ENCODE measurements around the gene ING3.
"Not testable (repeated sequence)": the region's sequence is repeated elsewhere in the genome, so short reads cannot be mapped to it uniquely, and the experiment has no call there.

ING3 gene

DNA sequence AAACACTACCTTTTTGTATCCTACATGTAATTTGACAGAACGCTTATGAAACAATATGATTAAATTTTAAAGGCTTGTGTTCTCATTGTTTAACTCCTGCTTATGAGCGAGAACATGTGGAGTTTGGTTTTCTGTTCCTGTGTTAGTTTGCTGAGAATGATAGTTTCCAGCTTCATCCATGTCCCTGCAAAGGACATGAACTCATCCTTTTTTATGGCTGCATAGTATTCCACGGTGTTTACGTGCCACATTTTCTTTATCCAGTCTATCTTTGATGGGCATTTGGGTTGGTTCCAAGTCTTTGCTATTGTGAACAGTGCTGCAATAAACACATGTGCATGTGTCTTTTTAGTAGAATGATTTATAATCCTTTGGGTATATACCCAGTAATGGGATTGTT, 54.5 kb downstream of the ING3 start:
- not testable (repeated sequence) for DNase-seq

- DNase-seq, result no peak
Observed at GRCh38 chr7:121005996-121006584, 55.5 kb downstream of the ING3 start.

- no peak for DNase-seq
Observed at GRCh38 chr7:121006711-121007315, 56.2 kb downstream of the ING3 start.

DNA sequence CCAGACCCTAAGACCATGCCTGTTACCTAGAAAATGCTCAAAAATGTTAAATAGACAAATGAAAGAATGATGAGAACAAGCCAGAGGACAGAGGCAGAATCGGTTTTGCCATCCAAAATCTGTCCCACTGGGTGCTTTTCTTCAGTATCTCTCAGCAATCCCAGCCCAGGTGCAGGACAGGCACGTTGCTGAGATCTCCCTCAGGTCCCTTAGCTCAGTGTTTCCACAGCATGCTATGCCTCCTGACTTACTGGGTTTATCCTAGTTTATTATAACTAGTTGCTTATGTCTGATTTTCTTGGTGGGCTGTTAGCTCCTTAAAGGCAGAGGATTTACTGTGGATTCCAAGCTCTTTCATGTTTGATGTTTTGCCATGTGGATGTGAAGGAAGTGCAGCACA, 58.2 kb downstream of the ING3 start:
- DNase-seq, result no peak

DNA sequence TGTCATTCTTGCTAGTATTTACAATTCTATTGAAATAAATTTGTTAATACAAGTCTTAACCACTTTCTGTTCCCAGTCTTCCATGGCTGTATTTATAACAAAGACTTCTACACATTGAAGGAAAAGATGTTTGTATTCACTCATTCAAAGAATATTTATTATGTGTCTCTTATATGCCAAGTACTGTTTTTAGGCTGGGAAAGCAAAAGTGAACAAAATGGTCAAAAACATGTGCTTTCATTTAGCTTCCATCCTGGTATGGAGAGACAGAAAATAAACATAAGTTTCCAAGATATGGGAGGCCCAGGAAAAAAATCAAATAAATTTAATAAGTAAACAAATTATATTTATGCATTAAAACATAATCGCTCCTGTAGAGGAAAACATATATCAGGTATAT, 60.8 kb downstream of the ING3 start:
- no peak for DNase-seq

DNA sequence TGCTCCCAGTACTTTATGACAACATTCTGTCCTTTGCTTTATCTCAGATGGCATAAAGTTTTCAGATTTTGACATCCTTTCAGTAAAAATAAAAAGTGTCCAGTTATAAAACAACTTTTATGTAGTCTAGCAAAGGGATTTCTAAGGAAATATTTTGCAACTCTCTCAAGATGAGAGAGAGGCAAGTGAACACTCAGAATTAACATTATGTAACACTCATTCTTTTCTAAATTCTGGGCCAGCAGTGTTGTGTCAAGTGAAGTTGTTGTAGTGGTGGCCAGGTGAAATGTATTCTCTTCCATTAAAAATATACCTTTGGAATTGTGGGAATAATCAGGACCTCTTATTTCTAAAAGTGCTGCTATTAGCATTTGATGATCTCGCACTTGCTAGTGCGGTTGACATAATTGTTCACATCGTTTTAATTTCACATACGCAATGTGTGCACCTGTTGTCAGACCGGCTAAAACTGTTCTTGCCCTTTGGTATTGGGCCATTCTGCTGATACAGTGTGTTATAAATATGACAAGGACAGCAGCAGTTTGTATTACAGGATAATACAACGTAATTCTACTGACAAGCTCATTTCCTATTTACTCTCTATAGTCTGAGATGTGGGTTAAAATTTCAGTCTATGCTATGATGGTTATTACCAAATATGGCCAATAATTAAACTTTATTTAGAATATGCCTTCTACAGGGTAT, 61.7 kb downstream of the ING3 start:
- no peak for DNase-seq

DNA sequence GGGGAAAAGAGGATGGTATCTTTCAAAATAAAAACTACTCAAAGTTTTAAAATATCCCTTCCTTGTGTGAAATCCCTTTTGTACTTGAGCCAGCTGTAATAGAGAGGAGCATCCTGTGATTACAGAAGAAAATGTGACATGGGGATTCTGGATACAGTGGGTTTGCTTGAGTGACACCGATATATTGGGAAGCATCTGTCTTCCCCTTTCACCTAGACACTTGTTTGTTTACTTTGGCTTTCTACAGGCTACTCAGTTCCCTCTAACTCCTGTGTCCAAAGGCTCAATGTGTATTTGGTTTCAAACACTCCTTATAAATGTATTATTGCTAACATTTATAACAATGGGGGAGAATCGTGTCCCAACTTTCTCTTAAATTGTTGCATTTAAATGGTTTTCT, 62.3 kb downstream of the ING3 start:
- no peak for DNase-seq

- DNase-seq, result no peak
Observed at GRCh38 chr7:121015560-121015959, 65.0 kb downstream of the ING3 start.

- DNase-seq, result no peak
Observed at GRCh38 chr7:121016966-121017365, 66.4 kb downstream of the ING3 start.

GRCh38 chr7:121017586-121017985, 67.0 kb downstream of the ING3 start:
- DNase-seq, result no peak

- DNase-seq, result no peak
Observed at GRCh38 chr7:121019018-121019417, 68.4 kb downstream of the ING3 start.

DNA sequence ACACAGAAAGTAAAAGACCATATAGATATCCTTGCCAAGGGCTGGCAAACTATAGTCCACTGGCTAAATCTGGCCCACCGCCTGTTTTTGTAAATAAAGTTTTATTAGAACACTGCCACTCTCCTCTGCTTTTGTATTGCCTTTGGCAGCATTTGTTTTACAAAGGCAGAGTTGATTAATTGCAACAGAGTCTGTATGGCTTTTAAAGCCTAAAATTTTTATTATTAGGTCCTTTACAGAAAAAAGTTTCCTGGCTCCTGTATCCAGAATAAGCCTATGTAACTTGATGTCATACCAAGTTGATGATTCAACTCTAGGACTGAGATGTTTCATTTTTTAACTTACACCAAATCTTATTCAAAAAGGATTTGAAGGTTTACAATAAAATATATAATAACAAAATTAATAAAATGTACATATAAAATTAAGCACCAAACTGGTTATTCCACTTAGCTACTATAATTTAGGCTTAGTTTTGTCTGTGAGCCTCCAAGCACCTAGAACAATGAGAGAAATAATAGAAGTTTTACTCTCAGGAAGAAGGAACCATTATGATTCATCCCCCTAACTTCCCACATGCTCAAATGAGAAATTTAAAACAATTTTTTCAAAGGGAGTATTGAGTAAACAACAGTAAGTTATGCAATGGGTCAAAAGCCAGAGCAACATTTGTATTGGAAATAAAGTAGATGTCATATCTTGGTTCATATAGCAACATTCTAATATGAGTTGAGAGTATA, 69.8 kb downstream of the ING3 start:
- no peak for DNase-seq

- DNase-seq, result no peak
Observed at GRCh38 chr7:121020989-121021969, 70.7 kb downstream of the ING3 start.

DNA sequence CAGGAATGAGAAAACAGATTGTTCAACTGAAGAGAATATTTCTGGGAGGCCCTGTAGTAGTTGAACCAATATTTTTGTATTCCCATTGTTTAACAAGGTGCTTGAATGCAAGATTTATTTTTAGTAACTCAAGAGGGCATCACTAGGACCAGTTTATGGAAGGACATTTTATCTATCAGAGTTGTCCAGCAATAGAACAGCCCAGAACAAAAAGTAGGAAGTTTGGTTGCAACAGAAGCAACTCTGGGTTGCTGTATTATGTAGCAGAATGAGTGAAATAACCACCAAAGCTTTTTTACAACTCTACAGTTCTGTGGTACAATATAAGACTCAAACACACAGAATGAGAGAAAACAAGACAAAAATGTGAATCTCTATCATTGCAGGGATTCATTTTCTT, 72.6 kb downstream of the ING3 start:
- DNase-seq, result no peak

GRCh38 chr7:121023683-121024511, 73.3 kb downstream of the ING3 start:
- DNase-seq, result no peak

DNA sequence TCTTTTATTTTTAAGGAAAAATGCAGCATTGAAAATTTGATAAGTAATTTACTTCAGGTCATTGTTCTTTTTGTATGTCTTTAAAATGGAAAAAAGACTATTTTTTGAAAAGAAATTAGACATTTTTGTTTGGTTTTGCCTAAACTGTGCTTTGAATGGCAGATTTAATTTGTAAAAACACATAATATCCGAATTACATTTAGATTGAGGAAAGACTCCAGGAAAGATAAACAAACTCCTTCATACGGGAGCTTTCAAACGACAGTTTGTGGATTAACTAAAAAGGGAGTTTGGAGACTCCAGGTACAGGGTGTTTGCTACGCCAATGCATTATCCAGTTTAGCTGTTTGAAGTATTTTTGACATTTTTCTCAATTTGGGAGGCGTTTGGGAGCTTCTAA, 74.0 kb downstream of the ING3 start:
- DNase-seq, result no peak

DNA sequence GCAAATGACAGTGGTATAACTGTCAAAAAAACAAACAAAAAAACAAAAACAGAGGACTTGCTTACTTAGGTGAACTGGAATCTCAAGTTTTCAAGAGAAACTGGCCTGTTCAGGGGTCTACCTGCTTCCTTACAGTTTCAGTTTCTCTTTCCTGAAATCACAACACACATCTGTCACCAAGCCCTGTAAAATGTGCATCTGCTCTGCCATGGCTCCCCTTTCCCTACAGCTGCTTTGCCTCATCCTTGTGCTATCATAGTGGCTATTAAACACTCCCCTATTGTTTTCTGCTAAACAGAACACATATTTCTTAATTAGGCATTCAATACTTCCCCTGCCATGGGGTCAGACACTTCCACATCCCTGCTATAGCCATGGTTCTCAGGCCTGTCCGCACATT, 75.6 kb downstream of the ING3 start:
- no peak for DNase-seq

GRCh38 chr7:121026577-121027111, 76.1 kb downstream of the ING3 start:
- DNase-seq, result no peak
